Mesothelial cell of epicardium (in vitro differentiated cells): Measurements from ENCODE around the gene ELMO3. TPM values are rescaled to one million over a fixed set of nuclear protein-coding genes. Genes with fewer than 3 reads are reported as not detected.

ENCODE experiments used
- DNase-seq, 2 experiments: peaks; one replicate each; pipeline ENCODE4 v3.0.0; 2021; ENCODE audit warnings: low spot score in 2 of 2; ENCODE audit not compliant: unreplicated experiment in 2 of 2
- H3K27ac Mint-ChIP-seq: 2 replicates; pipeline ENCODE4 v1.8.0; 2021; ENCODE audit warnings: mixed read lengths
- H3K27me3 Mint-ChIP-seq: 2 replicates; pipeline ENCODE4 v1.8.0; 2021; ENCODE audit warnings: low read depth, mixed read lengths
- H3K36me3 Mint-ChIP-seq: 2 replicates; pipeline ENCODE4 v1.8.0; 2021; ENCODE audit warnings: mixed read lengths
- H3K4me1 Mint-ChIP-seq: 2 replicates; pipeline ENCODE4 v1.8.0; 2021; ENCODE audit warnings: mixed read lengths
- H3K4me3 Mint-ChIP-seq: 2 replicates; pipeline ENCODE4 v1.8.0; 2021; ENCODE audit warnings: mild to moderate bottlenecking, moderate library complexity, mixed read lengths
- H3K9me3 Mint-ChIP-seq: 2 replicates; pipeline ENCODE4 v1.8.0; 2021; ENCODE audit warnings: mixed read lengths
- total RNA-seq: library from RNA; stranded (reverse); gene quantifications from 3 replicates; pipeline ENCODE4 v1.2.1, GENCODE V29; 2021
- TF ChIP-seq, protein P1 (sequence below): fragments of 200-600 bp; sonication (generic); IDR thresholded peaks from one replicate; pipeline ENCODE4 v1.5.0; 2021; ENCODE audit warnings: antibody characterized with exemption; ENCODE audit not compliant: unreplicated experiment

The ELMO3 gene
- total RNA-seq, 1 donor from 2014 or later = 9.7 TPM

DNA sequence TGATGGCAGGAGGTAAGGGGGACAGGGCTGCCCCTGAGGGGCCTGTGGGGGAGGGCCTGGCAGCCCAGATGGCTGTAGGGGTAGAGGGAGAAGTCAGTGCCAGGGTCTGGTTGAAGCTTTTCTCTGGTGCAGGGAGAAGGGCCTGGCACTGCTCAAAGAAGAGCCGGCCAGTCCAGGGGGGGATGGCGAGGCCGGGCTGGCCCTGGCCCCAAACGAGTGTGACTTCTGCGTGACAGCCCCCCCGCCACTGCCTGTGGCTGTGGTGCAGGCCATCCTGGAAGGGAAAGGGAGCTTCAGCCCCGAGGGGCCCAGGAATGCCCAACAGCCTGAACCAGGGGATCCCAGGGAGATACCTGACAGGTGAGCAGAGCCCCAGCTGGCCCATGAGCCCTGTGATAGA, 31.3 kb upstream of the ELMO3 start:
- Mint-ChIP-seq H3K36me3 (no peaks in the 10 kb centered on the region), H3K27me3 (peaks cover 79% of the 10 kb centered on the region)
- TF ChIP-seq, protein P1, sequence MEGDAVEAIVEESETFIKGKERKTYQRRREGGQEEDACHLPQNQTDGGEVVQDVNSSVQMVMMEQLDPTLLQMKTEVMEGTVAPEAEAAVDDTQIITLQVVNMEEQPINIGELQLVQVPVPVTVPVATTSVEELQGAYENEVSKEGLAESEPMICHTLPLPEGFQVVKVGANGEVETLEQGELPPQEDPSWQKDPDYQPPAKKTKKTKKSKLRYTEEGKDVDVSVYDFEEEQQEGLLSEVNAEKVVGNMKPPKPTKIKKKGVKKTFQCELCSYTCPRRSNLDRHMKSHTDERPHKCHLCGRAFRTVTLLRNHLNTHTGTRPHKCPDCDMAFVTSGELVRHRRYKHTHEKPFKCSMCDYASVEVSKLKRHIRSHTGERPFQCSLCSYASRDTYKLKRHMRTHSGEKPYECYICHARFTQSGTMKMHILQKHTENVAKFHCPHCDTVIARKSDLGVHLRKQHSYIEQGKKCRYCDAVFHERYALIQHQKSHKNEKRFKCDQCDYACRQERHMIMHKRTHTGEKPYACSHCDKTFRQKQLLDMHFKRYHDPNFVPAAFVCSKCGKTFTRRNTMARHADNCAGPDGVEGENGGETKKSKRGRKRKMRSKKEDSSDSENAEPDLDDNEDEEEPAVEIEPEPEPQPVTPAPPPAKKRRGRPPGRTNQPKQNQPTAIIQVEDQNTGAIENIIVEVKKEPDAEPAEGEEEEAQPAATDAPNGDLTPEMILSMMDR = no peak

DNA sequence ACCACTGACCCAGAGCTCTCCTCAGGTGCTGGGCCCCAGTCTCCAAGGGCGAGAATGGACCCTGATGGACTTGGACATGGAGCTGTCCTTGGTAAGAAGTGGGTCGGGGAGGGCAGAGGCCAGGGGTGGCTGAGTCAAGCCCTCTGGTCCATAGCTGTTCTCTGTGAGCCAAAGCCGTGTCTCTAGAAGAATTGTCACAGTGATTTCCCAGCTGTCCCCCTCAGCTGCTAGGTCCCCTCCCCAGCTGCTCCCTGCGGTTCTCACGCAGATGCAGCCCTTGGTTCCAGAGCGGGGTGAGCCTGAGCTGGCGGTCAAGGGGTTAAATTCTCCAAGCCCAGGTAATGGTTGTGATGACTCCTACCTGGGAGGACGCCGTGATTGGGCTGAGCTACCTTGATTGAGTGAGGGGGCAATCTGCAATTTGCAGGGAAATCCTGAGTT, 29.9 kb upstream of the ELMO3 start:
- TF ChIP-seq, protein P1 = no peak
- Mint-ChIP-seq H3K4me3 (peak overlapping the region; percentile 77), H3K4me1 (peaks cover 38% of the 10 kb centered on the region), H3K36me3 (no peaks in the 10 kb centered on the region), H3K27me3 (peaks cover 78% of the 10 kb centered on the region), H3K27ac (no peak overlapping the region), H3K9me3 (no peaks in the 10 kb centered on the region)
- DNase-seq = no peak

More for the DNA sequence above, 31.3 kb upstream of the ELMO3 start:
- H3K4me1 Mint-ChIP-seq = peaks cover 30% of the 10 kb centered on the region
- DNase-seq = no peak
- no peak overlapping the region for H3K4me3 Mint-ChIP-seq
- no peak overlapping the region for H3K27ac Mint-ChIP-seq
- no peaks in the 10 kb centered on the region for H3K9me3 Mint-ChIP-seq

DNA sequence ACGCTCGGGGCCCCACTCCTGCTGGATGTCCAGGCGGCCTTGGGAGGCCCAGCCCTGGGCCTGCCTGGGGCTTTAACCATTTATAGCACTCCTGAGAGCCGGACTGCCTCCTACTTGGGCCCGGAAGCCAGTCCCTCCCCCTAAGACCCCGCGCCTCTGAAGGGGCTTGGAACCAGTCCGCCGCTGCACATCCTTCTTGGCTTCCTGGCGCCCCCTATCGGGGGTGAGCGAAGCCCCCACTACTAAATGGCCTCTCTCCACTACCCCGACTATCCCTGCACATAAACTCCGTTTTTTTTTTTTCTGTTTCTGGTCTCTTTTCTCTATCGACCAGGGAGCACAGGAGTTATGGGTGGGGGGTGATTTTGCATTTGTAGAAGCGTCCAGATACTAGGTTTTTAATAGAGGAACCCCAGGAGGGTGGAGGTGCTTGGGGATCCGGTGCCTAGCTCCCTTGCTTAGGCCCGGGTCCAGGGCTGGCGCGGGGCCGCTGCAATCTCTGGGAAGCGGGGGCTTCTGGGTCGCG, 29.2 kb upstream of the ELMO3 start:
- DNase-seq = no peak
- peaks cover 36% of the 10 kb centered on the region for H3K4me1 Mint-ChIP-seq
- peak overlapping the region; percentile 77 for H3K4me3 Mint-ChIP-seq
- H3K9me3 Mint-ChIP-seq = no peaks in the 10 kb centered on the region
- H3K27ac Mint-ChIP-seq = peak overlapping the region; percentile 68
- H3K36me3 Mint-ChIP-seq = no peaks in the 10 kb centered on the region
- H3K27me3 Mint-ChIP-seq = peaks cover 73% of the 10 kb centered on the region
- TF ChIP-seq, protein P1 = peak; percentile 58

DNA sequence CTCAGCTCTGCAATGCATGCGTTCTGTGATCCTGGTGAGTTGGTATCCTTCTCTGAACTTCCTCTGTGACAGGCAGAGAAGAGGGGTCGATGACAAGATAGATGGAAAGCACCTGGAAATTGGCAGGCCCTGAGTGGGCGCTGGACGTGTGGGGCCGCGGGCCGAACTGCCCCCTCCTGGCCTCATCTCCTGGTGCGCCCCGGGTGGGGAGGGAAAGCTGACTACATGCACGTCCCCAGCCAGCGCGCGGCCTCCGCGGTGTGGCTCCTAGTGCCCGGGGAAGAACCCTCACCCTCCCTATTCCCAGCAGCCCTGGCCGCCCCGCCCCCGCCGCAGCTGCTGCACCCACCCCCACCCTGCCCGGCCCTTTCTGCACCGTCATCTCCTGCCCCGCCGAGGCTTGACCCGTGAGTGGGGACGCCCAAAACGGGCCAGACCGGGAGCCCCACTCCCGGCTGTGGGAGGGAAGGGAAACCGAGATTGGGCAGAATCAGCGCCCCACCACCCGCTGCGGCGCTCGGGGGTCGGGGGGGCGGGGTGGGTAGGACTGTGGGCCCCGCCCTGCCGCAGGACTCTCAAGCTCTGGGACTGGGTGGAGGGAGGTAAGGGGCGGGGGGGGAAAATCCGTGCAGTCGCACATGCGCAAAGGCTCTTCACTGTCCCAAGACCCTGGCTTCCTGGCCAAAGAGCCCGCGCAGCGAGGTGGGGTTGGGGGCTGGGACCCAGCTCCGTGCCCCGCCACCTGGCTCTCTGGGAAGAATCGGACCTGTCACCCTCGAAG, 28.6 kb upstream of the ELMO3 start, which contains the start of gene NOL3:
Gene NOL3 (plus strand): TSS at position 371 of the 781 bp plus-strand sequence.
- H3K27ac Mint-ChIP-seq = peak within 1 kb of the TSS; percentile 68
- peaks cover 71% of the 10 kb centered on the region for H3K27me3 Mint-ChIP-seq
- DNase-seq = no peak
- TF ChIP-seq, protein P1 = no peak
- peak within 1 kb of the TSS; percentile 77 for H3K4me3 Mint-ChIP-seq
- no peaks in the 10 kb centered on the region for H3K9me3 Mint-ChIP-seq
- H3K36me3 Mint-ChIP-seq = no peaks in the 10 kb centered on the region
- peaks cover 33% of the 10 kb centered on the region for H3K4me1 Mint-ChIP-seq

DNA sequence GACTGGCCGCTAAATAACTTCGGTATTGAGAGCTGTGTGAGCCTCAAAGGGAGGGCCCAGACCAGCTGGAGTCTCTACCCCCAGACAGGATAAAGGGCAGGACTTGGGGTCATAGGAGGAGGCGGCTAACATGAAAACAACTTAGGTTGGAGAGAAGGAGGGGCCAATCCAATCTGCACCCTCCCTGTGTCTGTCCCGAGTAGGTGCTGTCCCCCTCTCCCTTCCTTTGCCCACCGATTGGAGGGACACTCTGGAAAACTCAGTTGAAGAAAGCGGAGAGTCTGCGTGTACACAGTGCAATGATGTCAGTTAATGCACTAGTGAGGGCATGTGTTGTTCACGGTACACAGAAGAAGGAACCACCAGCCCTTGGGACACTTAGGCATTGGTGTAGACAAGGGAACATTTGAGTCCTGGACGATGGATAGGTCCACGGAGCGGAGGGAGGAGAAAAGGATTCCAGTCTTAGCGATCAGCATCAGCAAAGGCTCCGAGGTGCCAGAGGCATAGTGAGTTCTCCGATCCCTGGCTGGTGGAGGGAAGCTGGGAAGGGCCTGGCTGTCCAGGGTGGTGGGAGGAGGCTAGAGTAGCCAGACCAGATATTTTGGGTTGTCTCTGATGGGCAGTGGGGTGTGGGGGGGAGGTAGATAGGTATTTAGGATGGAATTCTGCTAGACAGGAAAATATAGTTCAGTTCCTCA, 27.8 kb upstream of the ELMO3 start:
- Mint-ChIP-seq H3K36me3 (no peaks in the 10 kb centered on the region), H3K9me3 (no peaks in the 10 kb centered on the region), H3K4me1 (peaks cover 32% of the 10 kb centered on the region), H3K27me3 (peaks cover 68% of the 10 kb centered on the region), H3K4me3 (peak overlapping the region; percentile 77), H3K27ac (peak overlapping the region; percentile 27)
- DNase-seq = no peak
- TF ChIP-seq, protein P1 = no peak
